ENCODE measurements around the gene ZNF777. TPM values are rescaled to one million over a fixed set of nuclear protein-coding genes. Genes with fewer than 3 reads are reported as not detected.

ZNF777 gene
- total and polyA plus RNA-seq, 2 experiments from 2014 or later = 2.8 to 7.9 TPM

DNA sequence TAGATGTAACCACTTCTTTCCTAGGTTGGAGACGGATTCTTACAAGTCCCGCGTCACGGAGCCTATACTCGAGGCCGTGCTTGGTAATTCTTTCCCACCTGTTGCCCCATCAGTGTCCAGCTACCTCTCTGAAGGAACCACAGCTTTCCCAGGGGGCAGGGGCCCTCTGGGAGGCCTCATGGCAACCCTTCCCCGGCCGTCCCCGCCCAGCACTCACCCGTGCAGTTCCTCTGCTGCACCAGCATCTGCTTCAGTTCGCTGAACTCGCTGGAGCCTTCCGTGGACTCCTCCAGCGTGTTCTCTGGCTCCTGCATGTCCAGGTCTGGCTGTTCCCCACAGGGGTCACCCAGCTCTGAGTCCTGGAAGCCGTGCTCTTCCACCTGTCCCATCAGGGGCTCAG, 24.5 kb downstream of the ZNF777 start:
- Histone ChIP-seq H4K20me1 (replicated peaks; ENCODE audit: insufficient read depth) (peaks cover 8% of the 10 kb centered on the region; the same call in 1 of the 2 replicates), H3K27ac (ENCODE audit: low read depth) (no peak overlapping the region), H3K27me3 (ENCODE audit: insufficient read depth) (peaks cover 27% of the 10 kb centered on the region), H2AFZ (no peak overlapping the region), H3K4me3 (no peak overlapping the region), H3K36me3 (ENCODE audit: insufficient read depth) (no peaks in the 10 kb centered on the region), H3F3A (replicated peaks; ENCODE audit: low read depth) (no peaks in the 10 kb centered on the region), H3K4me1 (ENCODE audit: insufficient read depth) (no peaks in the 10 kb centered on the region), H3K79me2 (replicated peaks; ENCODE audit: insufficient read depth) (no peaks in the 10 kb centered on the region), H3K4me2 (no peak overlapping the region), H3K9me2 (ENCODE audit: insufficient read depth) (no peaks in the 10 kb centered on the region)
- no peak for DNase-seq (ENCODE audit: low spot score)
- H3K9me3 Mint-ChIP-seq = no peaks in the 10 kb centered on the region
- peaks cover 8% of the 10 kb centered on the region for H3K27me3 Mint-ChIP-seq (ENCODE audit: insufficient read depth, low read depth, poor library complexity)
- H3K36me3 Mint-ChIP-seq (ENCODE audit: low read depth) = peaks cover 29% of the 10 kb centered on the region
- H3K4me1 Mint-ChIP-seq = peaks cover 8% of the 10 kb centered on the region; the same call in 1 of the 3 replicates
- no peak overlapping the region for H3K27ac Mint-ChIP-seq
- TF ChIP-seq, protein P1, sequence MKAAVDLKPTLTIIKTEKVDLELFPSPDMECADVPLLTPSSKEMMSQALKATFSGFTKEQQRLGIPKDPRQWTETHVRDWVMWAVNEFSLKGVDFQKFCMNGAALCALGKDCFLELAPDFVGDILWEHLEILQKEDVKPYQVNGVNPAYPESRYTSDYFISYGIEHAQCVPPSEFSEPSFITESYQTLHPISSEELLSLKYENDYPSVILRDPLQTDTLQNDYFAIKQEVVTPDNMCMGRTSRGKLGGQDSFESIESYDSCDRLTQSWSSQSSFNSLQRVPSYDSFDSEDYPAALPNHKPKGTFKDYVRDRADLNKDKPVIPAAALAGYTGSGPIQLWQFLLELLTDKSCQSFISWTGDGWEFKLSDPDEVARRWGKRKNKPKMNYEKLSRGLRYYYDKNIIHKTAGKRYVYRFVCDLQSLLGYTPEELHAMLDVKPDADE (IDR thresholded peaks at IDR 0.05) = no peak
- no peak for TF ChIP-seq ZNF114 (CRISPR knock-in tag; IDR thresholded peaks at IDR 0.05)
- TF ChIP-seq JUNB (IDR thresholded peaks at IDR 0.05; ENCODE audit: unreplicated experiment) = no peak
- TF ChIP-seq NANOG (IDR thresholded peaks at IDR 0.05; ENCODE audit: borderline replicate concordance) = no peak
- TF ChIP-seq ZNF331 (CRISPR knock-in tag; IDR thresholded peaks at IDR 0.05; ENCODE audit: low read depth) = no peak
- no peak for TF ChIP-seq STAT1 (IDR thresholded peaks at IDR 0.05; ENCODE audit: unreplicated experiment)
- no peak for TF ChIP-seq EZH2phosphoT487 (IDR thresholded peaks at IDR 0.05; ENCODE audit: unreplicated experiment)
- TF ChIP-seq, protein P2, sequence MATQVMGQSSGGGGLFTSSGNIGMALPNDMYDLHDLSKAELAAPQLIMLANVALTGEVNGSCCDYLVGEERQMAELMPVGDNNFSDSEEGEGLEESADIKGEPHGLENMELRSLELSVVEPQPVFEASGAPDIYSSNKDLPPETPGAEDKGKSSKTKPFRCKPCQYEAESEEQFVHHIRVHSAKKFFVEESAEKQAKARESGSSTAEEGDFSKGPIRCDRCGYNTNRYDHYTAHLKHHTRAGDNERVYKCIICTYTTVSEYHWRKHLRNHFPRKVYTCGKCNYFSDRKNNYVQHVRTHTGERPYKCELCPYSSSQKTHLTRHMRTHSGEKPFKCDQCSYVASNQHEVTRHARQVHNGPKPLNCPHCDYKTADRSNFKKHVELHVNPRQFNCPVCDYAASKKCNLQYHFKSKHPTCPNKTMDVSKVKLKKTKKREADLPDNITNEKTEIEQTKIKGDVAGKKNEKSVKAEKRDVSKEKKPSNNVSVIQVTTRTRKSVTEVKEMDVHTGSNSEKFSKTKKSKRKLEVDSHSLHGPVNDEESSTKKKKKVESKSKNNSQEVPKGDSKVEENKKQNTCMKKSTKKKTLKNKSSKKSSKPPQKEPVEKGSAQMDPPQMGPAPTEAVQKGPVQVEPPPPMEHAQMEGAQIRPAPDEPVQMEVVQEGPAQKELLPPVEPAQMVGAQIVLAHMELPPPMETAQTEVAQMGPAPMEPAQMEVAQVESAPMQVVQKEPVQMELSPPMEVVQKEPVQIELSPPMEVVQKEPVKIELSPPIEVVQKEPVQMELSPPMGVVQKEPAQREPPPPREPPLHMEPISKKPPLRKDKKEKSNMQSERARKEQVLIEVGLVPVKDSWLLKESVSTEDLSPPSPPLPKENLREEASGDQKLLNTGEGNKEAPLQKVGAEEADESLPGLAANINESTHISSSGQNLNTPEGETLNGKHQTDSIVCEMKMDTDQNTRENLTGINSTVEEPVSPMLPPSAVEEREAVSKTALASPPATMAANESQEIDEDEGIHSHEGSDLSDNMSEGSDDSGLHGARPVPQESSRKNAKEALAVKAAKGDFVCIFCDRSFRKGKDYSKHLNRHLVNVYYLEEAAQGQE (IDR thresholded peaks at IDR 0.05; ENCODE audit: unreplicated experiment) = no peak
- TF ChIP-seq, protein P3, sequence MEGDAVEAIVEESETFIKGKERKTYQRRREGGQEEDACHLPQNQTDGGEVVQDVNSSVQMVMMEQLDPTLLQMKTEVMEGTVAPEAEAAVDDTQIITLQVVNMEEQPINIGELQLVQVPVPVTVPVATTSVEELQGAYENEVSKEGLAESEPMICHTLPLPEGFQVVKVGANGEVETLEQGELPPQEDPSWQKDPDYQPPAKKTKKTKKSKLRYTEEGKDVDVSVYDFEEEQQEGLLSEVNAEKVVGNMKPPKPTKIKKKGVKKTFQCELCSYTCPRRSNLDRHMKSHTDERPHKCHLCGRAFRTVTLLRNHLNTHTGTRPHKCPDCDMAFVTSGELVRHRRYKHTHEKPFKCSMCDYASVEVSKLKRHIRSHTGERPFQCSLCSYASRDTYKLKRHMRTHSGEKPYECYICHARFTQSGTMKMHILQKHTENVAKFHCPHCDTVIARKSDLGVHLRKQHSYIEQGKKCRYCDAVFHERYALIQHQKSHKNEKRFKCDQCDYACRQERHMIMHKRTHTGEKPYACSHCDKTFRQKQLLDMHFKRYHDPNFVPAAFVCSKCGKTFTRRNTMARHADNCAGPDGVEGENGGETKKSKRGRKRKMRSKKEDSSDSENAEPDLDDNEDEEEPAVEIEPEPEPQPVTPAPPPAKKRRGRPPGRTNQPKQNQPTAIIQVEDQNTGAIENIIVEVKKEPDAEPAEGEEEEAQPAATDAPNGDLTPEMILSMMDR (conservative IDR thresholded peaks at IDR 0.05; ENCODE audit: low read depth in 2 of 2) = no peak
- TF ChIP-seq, protein P4, sequence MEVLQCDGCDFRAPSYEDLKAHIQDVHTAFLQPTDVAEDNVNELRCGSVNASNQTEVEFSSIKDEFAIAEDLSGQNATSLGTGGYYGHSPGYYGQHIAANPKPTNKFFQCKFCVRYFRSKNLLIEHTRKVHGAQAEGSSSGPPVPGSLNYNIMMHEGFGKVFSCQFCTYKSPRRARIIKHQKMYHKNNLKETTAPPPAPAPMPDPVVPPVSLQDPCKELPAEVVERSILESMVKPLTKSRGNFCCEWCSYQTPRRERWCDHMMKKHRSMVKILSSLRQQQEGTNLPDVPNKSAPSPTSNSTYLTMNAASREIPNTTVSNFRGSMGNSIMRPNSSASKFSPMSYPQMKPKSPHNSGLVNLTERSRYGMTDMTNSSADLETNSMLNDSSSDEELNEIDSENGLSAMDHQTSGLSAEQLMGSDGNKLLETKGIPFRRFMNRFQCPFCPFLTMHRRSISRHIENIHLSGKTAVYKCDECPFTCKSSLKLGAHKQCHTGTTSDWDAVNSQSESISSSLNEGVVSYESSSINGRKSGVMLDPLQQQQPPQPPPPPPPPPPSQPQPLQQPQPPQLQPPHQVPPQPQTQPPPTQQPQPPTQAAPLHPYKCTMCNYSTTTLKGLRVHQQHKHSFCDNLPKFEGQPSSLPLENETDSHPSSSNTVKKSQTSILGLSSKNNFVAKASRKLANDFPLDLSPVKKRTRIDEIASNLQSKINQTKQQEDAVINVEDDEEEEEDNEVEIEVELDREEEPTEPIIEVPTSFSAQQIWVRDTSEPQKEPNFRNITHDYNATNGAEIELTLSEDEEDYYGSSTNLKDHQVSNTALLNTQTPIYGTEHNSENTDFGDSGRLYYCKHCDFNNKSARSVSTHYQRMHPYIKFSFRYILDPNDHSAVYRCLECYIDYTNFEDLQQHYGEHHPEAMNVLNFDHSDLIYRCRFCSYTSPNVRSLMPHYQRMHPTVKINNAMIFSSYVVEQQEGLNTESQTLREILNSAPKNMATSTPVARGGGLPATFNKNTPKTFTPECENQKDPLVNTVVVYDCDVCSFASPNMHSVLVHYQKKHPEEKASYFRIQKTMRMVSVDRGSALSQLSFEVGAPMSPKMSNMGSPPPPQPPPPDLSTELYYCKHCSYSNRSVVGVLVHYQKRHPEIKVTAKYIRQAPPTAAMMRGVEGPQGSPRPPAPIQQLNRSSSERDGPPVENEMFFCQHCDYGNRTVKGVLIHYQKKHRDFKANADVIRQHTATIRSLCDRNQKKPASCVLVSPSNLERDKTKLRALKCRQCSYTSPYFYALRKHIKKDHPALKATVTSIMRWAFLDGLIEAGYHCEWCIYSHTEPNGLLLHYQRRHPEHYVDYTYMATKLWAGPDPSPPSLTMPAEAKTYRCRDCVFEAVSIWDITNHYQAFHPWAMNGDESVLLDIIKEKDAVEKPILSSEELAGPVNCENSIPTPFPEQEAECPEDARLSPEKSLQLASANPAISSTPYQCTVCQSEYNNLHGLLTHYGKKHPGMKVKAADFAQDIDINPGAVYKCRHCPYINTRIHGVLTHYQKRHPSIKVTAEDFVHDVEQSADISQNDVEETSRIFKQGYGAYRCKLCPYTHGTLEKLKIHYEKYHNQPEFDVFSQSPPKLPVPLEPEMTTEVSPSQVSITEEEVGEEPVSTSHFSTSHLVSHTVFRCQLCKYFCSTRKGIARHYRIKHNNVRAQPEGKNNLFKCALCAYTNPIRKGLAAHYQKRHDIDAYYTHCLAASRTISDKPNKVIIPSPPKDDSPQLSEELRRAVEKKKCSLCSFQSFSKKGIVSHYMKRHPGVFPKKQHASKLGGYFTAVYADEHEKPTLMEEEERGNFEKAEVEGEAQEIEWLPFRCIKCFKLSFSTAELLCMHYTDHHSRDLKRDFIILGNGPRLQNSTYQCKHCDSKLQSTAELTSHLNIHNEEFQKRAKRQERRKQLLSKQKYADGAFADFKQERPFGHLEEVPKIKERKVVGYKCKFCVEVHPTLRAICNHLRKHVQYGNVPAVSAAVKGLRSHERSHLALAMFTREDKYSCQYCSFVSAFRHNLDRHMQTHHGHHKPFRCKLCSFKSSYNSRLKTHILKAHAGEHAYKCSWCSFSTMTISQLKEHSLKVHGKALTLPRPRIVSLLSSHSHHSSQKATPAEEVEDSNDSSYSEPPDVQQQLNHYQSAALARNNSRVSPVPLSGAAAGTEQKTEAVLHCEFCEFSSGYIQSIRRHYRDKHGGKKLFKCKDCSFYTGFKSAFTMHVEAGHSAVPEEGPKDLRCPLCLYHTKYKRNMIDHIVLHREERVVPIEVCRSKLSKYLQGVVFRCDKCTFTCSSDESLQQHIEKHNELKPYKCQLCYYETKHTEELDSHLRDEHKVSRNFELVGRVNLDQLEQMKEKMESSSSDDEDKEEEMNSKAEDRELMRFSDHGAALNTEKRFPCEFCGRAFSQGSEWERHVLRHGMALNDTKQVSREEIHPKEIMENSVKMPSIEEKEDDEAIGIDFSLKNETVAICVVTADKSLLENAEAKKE (CRISPR knock-in tag; IDR thresholded peaks at IDR 0.05) = no peak
- no peak for TF ChIP-seq EZH2 (IDR thresholded peaks at IDR 0.05; ENCODE audit: low read depth, unreplicated experiment)
- TF ChIP-seq CREB1 (CRISPR knock-in tag; IDR thresholded peaks at IDR 0.05; ENCODE audit: low read depth) = no peak
- TF ChIP-seq POLR2AphosphoS5 (IDR thresholded peaks at IDR 0.05; ENCODE audit: low read depth) = no peak
- no peak for ATAC-seq
- H3K4me3 Mint-ChIP-seq = no peak overlapping the region

All from GM23338 (cell line).